AML-193 (cell line): ENCODE measurements around the gene PTPRK.
A peak's percentile ranks its signal among the peaks of the same experiment; 100 is the strongest.

Experiments used
- DNase-seq, 2 experiments: peaks; one replicate each; lab custom pipeline; 2025; lab: John Stamatoyannopoulos, UW

Gene PTPRK

GRCh38 chr6:128188678-128189077, 331.7 kb downstream of the PTPRK start:
- no peak for DNase-seq

GRCh38 chr6:128186729-128187128, 333.7 kb downstream of the PTPRK start:
- no peak for DNase-seq

GRCh38 chr6:128179876-128180438, 340.4 kb downstream of the PTPRK start:
- DNase-seq, result no peak

GRCh38 chr6:128174724-128175123, 345.7 kb downstream of the PTPRK start:
- DNase-seq, result no peak

- no peak for DNase-seq
Observed at GRCh38 chr6:128172752-128173682, 347.4 kb downstream of the PTPRK start.

GRCh38 chr6:128172081-128172480, 348.3 kb downstream of the PTPRK start:
- DNase-seq, result no peak

- no peak for DNase-seq
Observed at GRCh38 chr6:128171182-128171581, 349.2 kb downstream of the PTPRK start.

- no peak for DNase-seq
Observed at GRCh38 chr6:128168244-128168643, 352.2 kb downstream of the PTPRK start.

- DNase-seq, result no peak
Observed at GRCh38 chr6:128167552-128167951, 352.8 kb downstream of the PTPRK start.

- no peak for DNase-seq
Observed at GRCh38 chr6:128164254-128164653, 356.1 kb downstream of the PTPRK start.

GRCh38 chr6:128162423-128162822, 358.0 kb downstream of the PTPRK start:
- no peak for DNase-seq

- DNase-seq, result no peak
Observed at GRCh38 chr6:128161839-128162238, 358.6 kb downstream of the PTPRK start.

- DNase-seq, result no peak
Observed at GRCh38 chr6:128161263-128161662, 359.1 kb downstream of the PTPRK start.

GRCh38 chr6:128158496-128158895, 361.9 kb downstream of the PTPRK start:
- DNase-seq, result no peak

- DNase-seq, result peak in 1 of 2 experiments; percentile 8
Observed at GRCh38 chr6:128156321-128157111, 363.9 kb downstream of the PTPRK start.

- DNase-seq, result no peak
Observed at GRCh38 chr6:128155826-128156225, 364.6 kb downstream of the PTPRK start.

- DNase-seq, result no peak
Observed at GRCh38 chr6:128152551-128152950, 367.8 kb downstream of the PTPRK start.

- no peak for DNase-seq
Observed at GRCh38 chr6:128150376-128150775, 370.0 kb downstream of the PTPRK start.

- no peak for DNase-seq
Observed at GRCh38 chr6:128149796-128150195, 370.6 kb downstream of the PTPRK start.

- no peak for DNase-seq
Observed at GRCh38 chr6:128144320-128144719, 376.1 kb downstream of the PTPRK start.

- DNase-seq, result no peak
Observed at GRCh38 chr6:128141932-128142331, 378.5 kb downstream of the PTPRK start.

GRCh38 chr6:128139519-128139918, 380.9 kb downstream of the PTPRK start:
- no peak for DNase-seq

GRCh38 chr6:128138694-128139093, 381.7 kb downstream of the PTPRK start:
- DNase-seq, result no peak
